ENCODE measurements around the gene SHQ1. TPM values are rescaled to one million over a fixed set of nuclear protein-coding genes. Genes with fewer than 3 reads are reported as not detected.

The SHQ1 gene
- total and polyA plus RNA-seq, 2 of the 4 experiments (the other 2 are of a cell fraction) = 10.4 to 19.4 TPM

DNA sequence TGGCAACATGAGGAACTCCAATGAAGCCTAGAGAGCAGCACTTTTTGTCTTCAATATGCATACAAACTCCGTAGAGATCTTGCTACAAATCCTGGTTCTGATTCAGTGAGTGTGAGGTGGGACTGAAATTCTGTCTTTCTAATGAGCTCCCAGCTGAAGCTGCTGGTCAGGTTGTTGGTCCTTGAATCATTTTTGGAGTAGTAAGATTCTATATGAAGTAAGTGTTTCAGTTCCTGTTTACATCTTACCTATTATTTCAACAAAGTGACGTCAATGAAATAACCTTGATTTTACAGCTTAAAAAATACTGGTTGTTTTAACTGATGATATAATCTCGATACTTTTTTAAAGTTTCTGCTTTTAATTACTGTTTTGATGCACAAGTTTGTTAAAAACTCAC lies 33.9 kb downstream of the SHQ1 start:
- no TSS peak for BruUV-seq (replicated peaks)
- ATAC-seq (ENCODE audit: low read depth) (no peak), DNase-seq (no peak)
- H2BK20ac ChIP-seq (ENCODE audit: low read depth, low read length) = no peak overlapping the region
- H2AK5ac ChIP-seq (ENCODE audit: low read depth, low read length) = no peak overlapping the region
- H4K5ac ChIP-seq (ENCODE audit: low read depth, low read length) = no peak overlapping the region
- no peaks in the 10 kb centered on the region for H3K27me3 ChIP-seq (ENCODE audit: control insufficient read depth, insufficient read depth, low read length)
- in situ Hi-C loops (cut with MboI; ENCODE audit: low sequenced_read_pairs) = no loop called here
- H3K9me3 ChIP-seq (ENCODE audit: control insufficient read depth, insufficient read depth, low read length) = no peaks in the 10 kb centered on the region
- H3K4me2 ChIP-seq (ENCODE audit: low read depth, low read length) = no peak overlapping the region
- no peak overlapping the region for H3K23ac ChIP-seq (ENCODE audit: low read depth, low read length)
- H3K9me1 ChIP-seq (ENCODE audit: insufficient read depth, low read length) = no peaks in the 10 kb centered on the region; the same call in 1 of the 2 replicates
- no CpG with 5 or more reads among the region's 3 CpGs for WGBS, 2 experiments (ENCODE audit: extremely low coverage in 2 of 2, insufficient read length in 1 of 2)
- H3K56ac ChIP-seq (ENCODE audit: extremely low read depth, insufficient read depth, low read length) = no peak overlapping the region
- no peak overlapping the region for H3K14ac ChIP-seq (replicated peaks; ENCODE audit: low read depth, low read length)
- H2AFZ ChIP-seq (replicated peaks; ENCODE audit: low read length, poor library complexity) = no peak overlapping the region
- no peak for TF ChIP-seq MAZ (IDR thresholded peaks at IDR 0.05; ENCODE audit: borderline replicate concordance, low read depth, low read length)
- no peak for TF ChIP-seq RCOR1 (IDR thresholded peaks at IDR 0.05; ENCODE audit: insufficient replicate concordance, low read length)
- TF ChIP-seq, protein P1, sequence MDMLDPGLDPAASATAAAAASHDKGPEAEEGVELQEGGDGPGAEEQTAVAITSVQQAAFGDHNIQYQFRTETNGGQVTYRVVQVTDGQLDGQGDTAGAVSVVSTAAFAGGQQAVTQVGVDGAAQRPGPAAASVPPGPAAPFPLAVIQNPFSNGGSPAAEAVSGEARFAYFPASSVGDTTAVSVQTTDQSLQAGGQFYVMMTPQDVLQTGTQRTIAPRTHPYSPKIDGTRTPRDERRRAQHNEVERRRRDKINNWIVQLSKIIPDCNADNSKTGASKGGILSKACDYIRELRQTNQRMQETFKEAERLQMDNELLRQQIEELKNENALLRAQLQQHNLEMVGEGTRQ (IDR thresholded peaks at IDR 0.05; ENCODE audit: low read depth, low read length) = no peak
- no peak for TF ChIP-seq CEBPB (IDR thresholded peaks at IDR 0.05; ENCODE audit: low read depth, low read length)
- TF ChIP-seq, protein P2, sequence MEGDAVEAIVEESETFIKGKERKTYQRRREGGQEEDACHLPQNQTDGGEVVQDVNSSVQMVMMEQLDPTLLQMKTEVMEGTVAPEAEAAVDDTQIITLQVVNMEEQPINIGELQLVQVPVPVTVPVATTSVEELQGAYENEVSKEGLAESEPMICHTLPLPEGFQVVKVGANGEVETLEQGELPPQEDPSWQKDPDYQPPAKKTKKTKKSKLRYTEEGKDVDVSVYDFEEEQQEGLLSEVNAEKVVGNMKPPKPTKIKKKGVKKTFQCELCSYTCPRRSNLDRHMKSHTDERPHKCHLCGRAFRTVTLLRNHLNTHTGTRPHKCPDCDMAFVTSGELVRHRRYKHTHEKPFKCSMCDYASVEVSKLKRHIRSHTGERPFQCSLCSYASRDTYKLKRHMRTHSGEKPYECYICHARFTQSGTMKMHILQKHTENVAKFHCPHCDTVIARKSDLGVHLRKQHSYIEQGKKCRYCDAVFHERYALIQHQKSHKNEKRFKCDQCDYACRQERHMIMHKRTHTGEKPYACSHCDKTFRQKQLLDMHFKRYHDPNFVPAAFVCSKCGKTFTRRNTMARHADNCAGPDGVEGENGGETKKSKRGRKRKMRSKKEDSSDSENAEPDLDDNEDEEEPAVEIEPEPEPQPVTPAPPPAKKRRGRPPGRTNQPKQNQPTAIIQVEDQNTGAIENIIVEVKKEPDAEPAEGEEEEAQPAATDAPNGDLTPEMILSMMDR (conservative IDR thresholded peaks at IDR 0.05; ENCODE audit: low read depth, low read length) = no peak
- no peak for TF ChIP-seq FOS (IDR thresholded peaks at IDR 0.05; ENCODE audit: low read depth, low read length)
- TF ChIP-seq, protein P3, sequence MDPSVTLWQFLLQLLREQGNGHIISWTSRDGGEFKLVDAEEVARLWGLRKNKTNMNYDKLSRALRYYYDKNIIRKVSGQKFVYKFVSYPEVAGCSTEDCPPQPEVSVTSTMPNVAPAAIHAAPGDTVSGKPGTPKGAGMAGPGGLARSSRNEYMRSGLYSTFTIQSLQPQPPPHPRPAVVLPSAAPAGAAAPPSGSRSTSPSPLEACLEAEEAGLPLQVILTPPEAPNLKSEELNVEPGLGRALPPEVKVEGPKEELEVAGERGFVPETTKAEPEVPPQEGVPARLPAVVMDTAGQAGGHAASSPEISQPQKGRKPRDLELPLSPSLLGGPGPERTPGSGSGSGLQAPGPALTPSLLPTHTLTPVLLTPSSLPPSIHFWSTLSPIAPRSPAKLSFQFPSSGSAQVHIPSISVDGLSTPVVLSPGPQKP (IDR thresholded peaks at IDR 0.05; ENCODE audit: borderline replicate concordance, low read depth, low read length) = no peak
- TF ChIP-seq BHLHE40 (IDR thresholded peaks at IDR 0.05; ENCODE audit: low read depth, low read length) = no peak
- no peak for TF ChIP-seq MAFK (IDR thresholded peaks at IDR 0.05; ENCODE audit: low read depth, low read length)
- no peak for TF ChIP-seq POLR2A (IDR thresholded peaks at IDR 0.05; ENCODE audit: low read depth, low read length)
- no peak for TF ChIP-seq SMC3 (IDR thresholded peaks at IDR 0.05; ENCODE audit: low read depth, low read length)
- no peak for TF ChIP-seq NFE2L2 (IDR thresholded peaks at IDR 0.05; ENCODE audit: low read depth, low read length)
- no peak for TF ChIP-seq MXI1 (IDR thresholded peaks at IDR 0.05; ENCODE audit: borderline replicate concordance, low read depth, low read length)
- no peak overlapping the region for H3K4ac ChIP-seq (ENCODE audit: low read depth, low read length)
- no peak overlapping the region for H4K91ac ChIP-seq (ENCODE audit: insufficient read depth, low read depth, low read length)
- no peak overlapping the region for H2AK9ac ChIP-seq (replicated peaks; ENCODE audit: low read depth, low read length, poor library complexity)
- no peaks in the 10 kb centered on the region for H4K20me1 ChIP-seq (ENCODE audit: insufficient read depth, low read length)
- no peak overlapping the region for H3K9ac ChIP-seq (ENCODE audit: low read depth, low read length)
- no peak overlapping the region for H2BK15ac ChIP-seq (ENCODE audit: low read depth, low read length)
- no peaks in the 10 kb centered on the region; a peak in 1 of 4 replicates for H3K79me1 ChIP-seq (ENCODE audit: low read depth in 1 of 2, low read length in 2 of 2)
- H3K27ac ChIP-seq (ENCODE audit: insufficient read depth, low read length) = no peak overlapping the region
- dilution Hi-C loops (cut with HindIII; ENCODE audit: low sequenced_read_pairs, unreplicated experiment) = no loop called here
- H2BK120ac ChIP-seq (ENCODE audit: low read depth, low read length) = no peak overlapping the region
- no peak overlapping the region for H3K4me3 ChIP-seq (ENCODE audit: insufficient read depth, low read depth, low read length)
- no peak overlapping the region for H3K18ac ChIP-seq (ENCODE audit: low read depth, low read length)
- ChIA-PET POLR2A (ENCODE audit: unreplicated experiment) (no interaction called here), CTCF (no interaction called here)
- H2BK5ac ChIP-seq (ENCODE audit: low read depth, low read length, poor library complexity, severe bottlenecking) = no peak overlapping the region
- no peak overlapping the region for H4K8ac ChIP-seq (ENCODE audit: low read depth in 2 of 2, low read length in 2 of 2)
- peaks cover 3% of the 10 kb centered on the region; the same call in 1 of the 2 replicates for H3K4me1 ChIP-seq (ENCODE audit: control insufficient read depth, insufficient read depth, low read length)
- H3K36me3 ChIP-seq (ENCODE audit: control insufficient read depth, insufficient read depth, low read length) = peaks cover 4% of the 10 kb centered on the region
- intact Hi-C loops (cut with micrococcal nuclease) = loop anchor here (10.0 kb wide), 1 partner anchor 660 kb away; no protein-coding TSS in a partner anchor
